Vagina (tissue), 2 donors: ENCODE results near the gene KCNA5.

Source experiments
- CTCF ChIP-seq, 3 experiments: fragments of 450-650 bp in 2 of 3; fragments of 200-600 bp in 1 of 3; sonication (generic) in 1 of 3; IDR thresholded peaks; one replicate each; pipeline ENCODE4 v1.5.1; 2017 to 2019; ENCODE audit warnings: antibody characterized with exemption in 3 of 3, mild to moderate bottlenecking in 2 of 3, moderate library complexity in 2 of 3
- POLR2A ChIP-seq, 2 donors: fragments of 450-650 bp; IDR thresholded peaks; one replicate each; pipeline ENCODE4 v1.6.1; 2017; ENCODE audit warnings: antibody characterized with exemption in 2 of 2, mild to moderate bottlenecking in 2 of 2, moderate library complexity in 2 of 2

- TF ChIP-seq POLR2A (IDR thresholded peaks at IDR 0.05) (no peak), CTCF (IDR thresholded peaks at IDR 0.05) (no peak)
Observed at GRCh38 chr12:5094551-5094950, 50.9 kb downstream of the KCNA5 start.
